A375 (cell line): ENCODE data around the gene UACA. TPM values are rescaled to one million over a fixed set of nuclear protein-coding genes. Genes with fewer than 3 reads are reported as not detected.

Source experiments
- total RNA-seq: library from RNA; depleted of rRNA; stranded (reverse); fragments of >200 nt; shearing (Covaris generic); gene quantifications from 2 replicates; pipeline ENCODE4 v1.2.3, GENCODE V29; 2014; rRNA removed

Gene UACA
- 20.6 and 28.6 TPM in 2 replicates for total RNA-seq

DNA sequence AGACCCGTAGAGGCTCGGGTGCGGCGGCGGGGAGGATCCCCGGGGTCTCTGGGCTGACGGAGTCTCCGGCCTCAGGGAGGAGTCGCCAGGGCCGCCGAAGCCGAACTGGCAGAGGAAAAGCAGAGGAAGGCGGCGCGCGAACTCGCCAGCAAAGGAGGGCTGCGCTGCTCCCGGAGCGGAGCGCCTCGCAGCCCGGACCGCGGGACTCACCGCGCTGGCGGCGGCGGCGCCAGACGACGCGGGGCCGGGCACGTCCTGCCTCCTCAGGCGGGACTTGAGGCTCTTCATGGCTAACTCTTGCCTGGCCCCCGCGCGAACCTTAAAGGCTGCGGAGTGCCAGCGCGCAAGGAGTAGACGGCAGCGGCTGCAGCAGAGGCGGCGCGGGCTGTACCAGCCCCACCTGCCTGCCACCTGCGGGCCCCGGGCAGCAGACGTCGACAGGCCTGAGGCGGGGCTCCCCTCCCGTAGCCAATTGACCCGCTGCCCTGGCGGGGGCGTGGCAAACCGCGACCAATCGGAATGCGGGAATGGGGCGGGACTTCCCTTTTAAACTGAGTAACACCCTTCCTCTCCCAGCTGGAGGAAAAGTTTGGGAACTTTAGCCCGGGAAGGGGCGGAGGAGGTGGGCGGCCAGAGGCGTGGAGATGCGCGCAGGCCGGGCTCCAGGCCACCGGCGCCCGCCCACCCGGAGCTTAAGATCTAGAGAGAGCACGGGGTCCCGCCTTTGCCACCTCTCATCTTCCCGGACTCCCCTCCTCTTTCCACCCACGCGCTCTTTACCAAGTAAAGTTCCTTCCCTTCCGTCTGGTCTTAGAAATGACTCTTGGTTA is at the start of gene UACA:
TSS of gene UACA (minus strand) at position 439 of the 830 bp plus-strand sequence. CDS start at position 288, 151 bp downstream.

Other genes with a start within 250 kb of the UACA start
- 122 and 163 TPM in 2 replicates for gene LARP6, start 90.6 kb upstream of the UACA start, total RNA-seq
- gene THAP10, start 128.9 kb upstream of the UACA start, total RNA-seq: 2.2 and 3.7 TPM in 2 replicates
- 9.9 and 17.5 TPM in 2 replicates for gene LRRC49, start 129.3 kb upstream of the UACA start, total RNA-seq